A549 (cell line): ENCODE data around the gene LRRC1.

Experiments used
- CEBPB ChIP-seq, 2 experiments: fragments of >200 bp in 1 of 2; sonication (Bioruptor Twin) in 1 of 2; formaldehyde crosslinking in 1 of 2; IDR thresholded peaks; 2 replicates each; pipeline ENCODE4 v1.6.1; 2012 to 2016
- EHMT2 ChIP-seq: fragments of 200-600 bp; sonication (generic); IDR thresholded peaks from 2 replicates; pipeline ENCODE4 v1.6.1; 2016; ENCODE audit warnings: antibody characterized with exemption, low read depth, mild to moderate bottlenecking, moderate library complexity
- JUNB ChIP-seq: fragments of >200 bp; sonication (Bioruptor Twin); formaldehyde crosslinking; IDR thresholded peaks from 2 replicates; pipeline ENCODE4 v1.6.1; 2016
- MYC ChIP-seq: IDR thresholded peaks from 2 replicates; pipeline ENCODE4 v1.6.1; 2012; ENCODE audit warnings: mild to moderate bottlenecking, inconsistent platforms, low read length, improper control_type of control experiment, borderline replicate concordance
- POLR2A ChIP-seq: IDR thresholded peaks from 2 replicates; pipeline ENCODE4 v1.6.1; 2012; ENCODE audit warnings: mild to moderate bottlenecking, low read length
- RARB ChIP-seq: fragments of 250-450 bp; sonication (Bioruptor Pico); IDR thresholded peaks from 2 replicates; pipeline ENCODE4 v1.8.0; 2021; ENCODE audit warnings: mild to moderate bottlenecking, moderate library complexity
- RNF2 ChIP-seq: fragments of 200-600 bp; sonication (generic); IDR thresholded peaks from 2 replicates; pipeline ENCODE4 v1.6.1; 2016; ENCODE audit warnings: low read depth, mild to moderate bottlenecking, antibody characterized with exemption, moderate library complexity, borderline replicate concordance
- TF ChIP-seq, protein P1 (sequence below): fragments of >200 bp; sonication (Bioruptor Twin); formaldehyde crosslinking; IDR thresholded peaks from 3 replicates; pipeline ENCODE4 v1.5.1; 2016
- TF ChIP-seq, protein P2 (sequence below): fragments of 200-600 bp; sonication (generic); IDR thresholded peaks from 2 replicates; pipeline ENCODE4 v1.6.1; 2016; ENCODE audit warnings: antibody characterized with exemption, mild to moderate bottlenecking, moderate library complexity

DNA sequence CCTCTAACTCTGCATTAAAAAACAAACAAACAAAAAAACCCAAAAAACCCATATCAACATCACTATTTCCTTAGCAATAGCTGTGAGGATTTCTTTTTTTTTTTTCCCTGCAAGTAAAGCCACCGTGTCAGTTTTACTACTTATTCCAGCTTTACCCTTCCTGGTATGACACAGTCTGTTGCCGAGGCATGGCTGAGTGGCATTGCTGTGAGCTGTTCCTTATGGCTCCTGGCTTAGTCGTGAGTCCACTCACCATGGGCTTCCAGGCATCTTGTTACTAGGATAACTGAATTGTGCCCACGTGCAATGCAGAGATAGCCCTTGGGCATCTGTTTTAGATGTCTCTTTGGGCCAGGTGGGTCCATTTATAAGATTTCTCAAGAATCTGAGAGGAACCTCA is 84.8 kb downstream of the LRRC1 start:
- no peak for TF ChIP-seq POLR2A
- TF ChIP-seq, protein P1, sequence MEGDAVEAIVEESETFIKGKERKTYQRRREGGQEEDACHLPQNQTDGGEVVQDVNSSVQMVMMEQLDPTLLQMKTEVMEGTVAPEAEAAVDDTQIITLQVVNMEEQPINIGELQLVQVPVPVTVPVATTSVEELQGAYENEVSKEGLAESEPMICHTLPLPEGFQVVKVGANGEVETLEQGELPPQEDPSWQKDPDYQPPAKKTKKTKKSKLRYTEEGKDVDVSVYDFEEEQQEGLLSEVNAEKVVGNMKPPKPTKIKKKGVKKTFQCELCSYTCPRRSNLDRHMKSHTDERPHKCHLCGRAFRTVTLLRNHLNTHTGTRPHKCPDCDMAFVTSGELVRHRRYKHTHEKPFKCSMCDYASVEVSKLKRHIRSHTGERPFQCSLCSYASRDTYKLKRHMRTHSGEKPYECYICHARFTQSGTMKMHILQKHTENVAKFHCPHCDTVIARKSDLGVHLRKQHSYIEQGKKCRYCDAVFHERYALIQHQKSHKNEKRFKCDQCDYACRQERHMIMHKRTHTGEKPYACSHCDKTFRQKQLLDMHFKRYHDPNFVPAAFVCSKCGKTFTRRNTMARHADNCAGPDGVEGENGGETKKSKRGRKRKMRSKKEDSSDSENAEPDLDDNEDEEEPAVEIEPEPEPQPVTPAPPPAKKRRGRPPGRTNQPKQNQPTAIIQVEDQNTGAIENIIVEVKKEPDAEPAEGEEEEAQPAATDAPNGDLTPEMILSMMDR: no peak
- no peak for TF ChIP-seq RNF2
- no peak for TF ChIP-seq JUNB
- no peak for TF ChIP-seq MYC
- TF ChIP-seq EHMT2: no peak
- TF ChIP-seq CEBPB (IDR thresholded peaks at IDR 0.05): no peak
- TF ChIP-seq, protein P2, sequence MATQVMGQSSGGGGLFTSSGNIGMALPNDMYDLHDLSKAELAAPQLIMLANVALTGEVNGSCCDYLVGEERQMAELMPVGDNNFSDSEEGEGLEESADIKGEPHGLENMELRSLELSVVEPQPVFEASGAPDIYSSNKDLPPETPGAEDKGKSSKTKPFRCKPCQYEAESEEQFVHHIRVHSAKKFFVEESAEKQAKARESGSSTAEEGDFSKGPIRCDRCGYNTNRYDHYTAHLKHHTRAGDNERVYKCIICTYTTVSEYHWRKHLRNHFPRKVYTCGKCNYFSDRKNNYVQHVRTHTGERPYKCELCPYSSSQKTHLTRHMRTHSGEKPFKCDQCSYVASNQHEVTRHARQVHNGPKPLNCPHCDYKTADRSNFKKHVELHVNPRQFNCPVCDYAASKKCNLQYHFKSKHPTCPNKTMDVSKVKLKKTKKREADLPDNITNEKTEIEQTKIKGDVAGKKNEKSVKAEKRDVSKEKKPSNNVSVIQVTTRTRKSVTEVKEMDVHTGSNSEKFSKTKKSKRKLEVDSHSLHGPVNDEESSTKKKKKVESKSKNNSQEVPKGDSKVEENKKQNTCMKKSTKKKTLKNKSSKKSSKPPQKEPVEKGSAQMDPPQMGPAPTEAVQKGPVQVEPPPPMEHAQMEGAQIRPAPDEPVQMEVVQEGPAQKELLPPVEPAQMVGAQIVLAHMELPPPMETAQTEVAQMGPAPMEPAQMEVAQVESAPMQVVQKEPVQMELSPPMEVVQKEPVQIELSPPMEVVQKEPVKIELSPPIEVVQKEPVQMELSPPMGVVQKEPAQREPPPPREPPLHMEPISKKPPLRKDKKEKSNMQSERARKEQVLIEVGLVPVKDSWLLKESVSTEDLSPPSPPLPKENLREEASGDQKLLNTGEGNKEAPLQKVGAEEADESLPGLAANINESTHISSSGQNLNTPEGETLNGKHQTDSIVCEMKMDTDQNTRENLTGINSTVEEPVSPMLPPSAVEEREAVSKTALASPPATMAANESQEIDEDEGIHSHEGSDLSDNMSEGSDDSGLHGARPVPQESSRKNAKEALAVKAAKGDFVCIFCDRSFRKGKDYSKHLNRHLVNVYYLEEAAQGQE: no peak
- TF ChIP-seq RARB: no peak
